Hematopoietic multipotent progenitor cell treated with erythropoietin and hydrocortisone succinate and interleukin-3 and kit ligand, for 4 days (in vitro differentiated cells): ENCODE results near the gene PCSK1N.
A peak's percentile ranks its signal among the peaks of the same experiment; 100 is the strongest.

ENCODE experiments used
- DNase-seq: peaks from one replicate; pipeline ENCODE4 v3.0.0-alpha.2; 2015

Gene PCSK1N

DNA sequence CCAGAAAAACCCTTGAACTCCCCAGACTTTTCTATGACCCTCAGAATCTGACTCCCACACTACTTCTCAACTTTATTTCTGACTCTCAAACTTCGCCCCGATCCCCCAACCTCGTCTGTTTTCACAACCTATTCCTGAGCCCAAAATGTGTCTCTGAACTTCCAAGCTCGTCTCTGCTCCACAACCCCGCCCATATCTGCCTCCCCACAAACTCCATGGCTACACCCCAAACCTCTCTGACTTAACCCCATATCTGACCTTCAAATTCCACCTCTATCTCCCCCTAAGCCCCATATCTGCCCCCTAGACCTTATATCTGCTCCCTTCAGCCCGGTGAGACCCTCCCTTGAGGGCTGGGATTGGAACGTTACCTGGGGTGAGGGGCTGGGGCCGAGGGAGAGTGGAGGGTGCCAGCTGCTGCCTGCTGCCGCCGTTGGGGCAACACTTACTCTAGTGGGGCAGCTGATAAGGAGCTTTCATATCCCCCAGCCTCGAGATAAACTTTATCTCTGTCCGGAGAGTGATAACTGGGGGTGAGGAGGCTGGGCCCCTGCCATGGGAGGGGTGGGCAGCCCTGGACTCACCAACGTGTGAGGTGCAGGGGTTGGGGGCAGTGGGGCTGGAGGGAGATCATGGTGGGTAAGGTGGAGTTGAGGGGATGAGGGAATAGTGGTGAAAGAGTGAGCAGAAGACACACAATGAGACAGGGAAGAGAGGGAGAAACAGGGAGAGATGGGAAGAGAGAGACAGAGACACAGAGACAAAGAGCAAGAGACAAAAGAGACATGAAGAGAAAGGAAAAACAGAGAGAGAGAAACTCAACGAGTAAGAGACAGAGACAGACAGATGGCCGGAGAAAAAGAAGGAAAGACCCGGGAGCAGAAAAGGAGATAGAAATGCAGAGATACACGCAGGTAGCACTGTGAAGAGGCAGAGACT, 47.6 kb downstream of the PCSK1N start:
- DNase-seq: peak; percentile 55

DNA sequence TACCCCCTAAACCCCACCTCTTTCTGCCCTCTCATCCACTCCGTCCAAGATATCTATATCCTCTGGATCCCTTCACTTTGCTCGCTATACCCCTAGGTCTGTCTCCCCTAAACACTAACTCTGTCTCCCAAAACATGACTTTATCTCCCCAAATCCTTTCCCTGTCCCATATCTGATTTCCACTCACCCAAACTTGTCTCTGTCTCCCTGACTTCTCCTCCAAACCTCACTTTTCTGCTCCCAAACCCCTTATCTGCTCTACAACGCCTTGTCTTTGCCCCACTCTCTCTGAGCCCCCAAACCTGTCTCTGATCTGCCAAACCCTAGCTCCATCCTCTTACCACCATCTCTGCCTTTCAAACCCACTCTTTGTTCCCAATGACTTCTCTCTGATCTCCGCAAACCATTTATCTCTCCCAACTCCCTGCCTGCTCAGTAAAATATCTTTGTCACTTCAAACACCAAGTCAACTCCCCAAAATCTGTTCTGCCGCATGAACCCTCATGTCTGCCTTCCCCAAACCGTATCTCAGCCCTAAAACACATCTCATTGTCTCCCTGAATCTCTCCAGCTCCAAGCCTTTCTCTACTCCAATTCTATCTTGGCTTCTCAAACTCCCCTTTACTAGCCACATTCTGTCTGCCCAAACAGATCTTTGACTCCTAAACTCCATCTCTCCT, 48.4 kb downstream of the PCSK1N start:
- no peak for DNase-seq

GRCh38 chrX:48786341-48786800, 49.0 kb downstream of the PCSK1N start, which contains the start of gene GATA1:
Gene GATA1, plus strand, starts transcription at chrX:48786590. Its CDS starts 4,520 bp downstream, at chrX:48791110.
- DNase-seq: peak; percentile 91

DNA sequence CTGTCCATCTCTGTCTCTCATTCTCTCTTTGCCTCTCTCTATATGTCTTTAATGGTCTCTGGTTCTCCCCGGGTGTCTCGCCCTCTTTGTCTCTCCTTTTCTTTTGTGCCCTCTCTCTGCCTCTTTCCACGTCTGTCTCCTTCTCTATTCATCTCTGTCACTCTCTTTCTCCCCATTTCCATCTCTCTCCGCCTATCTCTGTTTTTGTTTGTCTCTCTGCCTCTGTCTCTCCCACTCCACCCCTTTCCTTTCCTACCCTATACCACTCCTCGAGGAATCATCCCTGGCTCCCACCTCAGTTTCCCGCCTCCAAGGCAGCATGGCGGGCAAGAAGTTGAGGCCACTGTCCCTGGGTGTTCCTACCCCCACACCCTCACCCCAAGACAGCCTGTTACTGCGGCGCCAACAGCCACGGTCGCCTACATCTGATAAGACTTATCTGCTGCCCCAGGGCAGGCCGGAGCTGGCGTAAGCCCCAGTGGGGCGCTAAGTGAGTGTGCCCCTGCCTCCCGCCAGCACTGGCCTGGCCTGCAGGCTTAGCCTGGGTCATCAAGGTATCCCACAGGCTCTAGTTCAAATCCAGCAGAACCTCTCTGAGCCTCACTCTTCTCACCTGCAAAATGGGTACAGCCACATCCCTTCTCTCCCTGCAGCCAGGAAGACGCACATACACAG, 49.7 kb downstream of the PCSK1N start:
- peak; percentile 90 for DNase-seq

- DNase-seq: no peak
Observed at GRCh38 chrX:48785186-48785539, 50.2 kb downstream of the PCSK1N start.

- DNase-seq: no peak
Observed at GRCh38 chrX:48784726-48785125, 50.7 kb downstream of the PCSK1N start.

DNA sequence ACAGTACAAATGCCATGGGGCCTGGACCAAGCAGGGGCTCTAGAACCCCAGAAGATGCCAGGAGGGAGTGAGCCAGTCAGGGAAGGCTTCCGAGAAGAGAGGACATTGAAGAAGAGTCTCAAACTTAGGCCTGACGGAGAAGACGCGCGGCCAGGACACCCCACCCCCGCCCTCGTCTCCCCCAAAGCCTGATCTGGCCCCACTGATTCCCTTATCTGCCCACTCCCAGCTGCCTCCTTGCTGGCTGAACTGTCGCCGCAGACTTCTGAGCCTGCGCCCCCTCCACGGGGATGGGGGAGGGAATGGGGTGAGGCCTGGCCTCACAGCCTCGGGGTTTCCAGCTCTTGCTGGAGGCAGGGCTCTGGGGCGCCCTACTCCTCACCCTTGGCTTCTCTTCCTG, 52.6 kb downstream of the PCSK1N start:
- peak; percentile 95 for DNase-seq

DNA sequence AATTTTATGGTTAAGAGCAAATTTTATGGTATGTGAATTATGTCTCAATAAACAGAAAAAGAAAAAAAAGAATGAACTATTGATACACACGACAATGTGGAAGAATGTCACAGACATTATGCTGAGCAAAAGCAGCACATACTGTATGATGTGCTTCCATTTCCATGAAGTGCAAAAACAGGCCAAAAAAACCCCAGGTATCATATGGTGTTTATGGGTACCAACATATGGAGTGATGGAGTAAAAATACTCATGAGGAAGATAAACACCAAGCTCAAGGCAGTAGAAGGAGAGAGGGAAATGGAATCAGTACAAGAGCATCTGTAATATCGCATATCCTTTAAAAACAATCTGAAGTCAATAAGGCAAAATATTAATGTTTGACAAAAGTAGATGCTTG, 53.2 kb downstream of the PCSK1N start:
- no peak for DNase-seq

DNA sequence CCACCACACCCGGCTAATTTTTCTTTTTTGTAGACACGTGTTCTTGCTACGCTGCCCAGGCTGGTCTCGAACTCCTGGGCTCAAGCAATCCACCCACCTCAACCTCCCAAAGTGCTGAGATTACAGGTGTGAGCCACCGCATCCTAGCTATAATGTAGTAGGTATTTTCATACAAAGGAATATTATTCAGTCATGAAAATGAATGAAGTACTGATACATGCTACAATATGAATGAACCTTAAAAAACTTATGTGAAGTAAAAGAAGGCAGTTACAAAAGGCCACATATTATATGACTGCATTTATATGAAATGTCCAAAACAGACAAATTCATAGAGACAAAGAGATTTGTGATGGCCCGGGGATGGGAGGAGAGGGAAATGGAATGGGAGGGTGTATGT, 53.7 kb downstream of the PCSK1N start:
- DNase-seq: no peak
